ENCODE results near the gene RNF32.
"Not testable (repeated sequence)": the region's sequence is repeated elsewhere in the genome, so short reads cannot be mapped to it uniquely, and the experiment has no call there.

Gene RNF32

DNA sequence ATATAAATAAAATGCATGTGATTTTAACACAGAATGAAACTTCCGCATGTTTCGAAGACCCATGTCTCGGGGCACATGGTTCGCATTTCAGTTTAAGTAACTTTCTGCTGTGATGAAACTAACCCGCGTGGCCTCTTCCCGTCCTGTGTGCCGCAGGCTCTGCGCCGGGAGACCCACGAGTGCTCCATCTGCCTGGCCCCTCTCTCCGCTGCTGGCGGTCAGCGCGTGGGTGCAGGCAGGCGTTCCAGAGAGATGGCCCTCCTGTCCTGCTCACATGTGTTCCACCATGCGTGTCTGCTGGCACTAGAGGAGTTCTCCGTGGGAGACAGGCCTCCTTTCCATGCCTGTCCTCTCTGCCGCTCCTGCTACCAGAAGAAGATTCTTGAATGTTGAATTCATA lies 35.7 kb downstream of the RNF32 start:
- DNase-seq, result no peak

DNA sequence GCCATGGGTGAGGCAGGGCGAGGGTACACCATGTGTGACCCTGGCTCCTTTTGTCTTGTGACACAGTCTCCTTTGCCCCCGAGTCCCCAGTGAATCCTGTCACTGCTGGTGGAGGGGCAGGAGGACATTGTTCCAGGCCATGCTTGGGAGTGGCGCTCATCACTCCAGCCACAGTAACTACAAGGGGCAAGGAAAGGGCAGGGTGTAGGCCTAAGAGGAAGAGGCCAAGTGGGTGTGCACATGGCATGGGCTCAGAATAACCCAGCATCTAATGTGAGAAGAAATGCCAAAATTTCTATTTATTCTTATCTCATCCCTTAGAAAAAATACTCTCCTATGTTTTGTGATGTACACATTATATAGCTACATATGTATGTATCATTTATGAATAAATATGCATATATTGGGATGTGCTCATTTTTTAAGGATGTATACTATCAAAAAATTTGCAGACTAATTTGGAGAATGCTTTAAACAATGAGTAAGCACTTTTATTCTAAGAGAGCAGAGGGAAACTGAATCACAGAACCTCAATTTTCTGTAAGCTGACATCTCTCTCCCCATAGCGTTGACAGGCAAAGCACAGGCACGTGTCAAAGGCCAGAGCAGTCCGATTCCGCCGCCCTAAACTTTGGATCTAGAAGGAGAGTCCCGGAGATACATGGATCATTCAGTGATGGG lies 36.9 kb downstream of the RNF32 start:
- no peak for DNase-seq

DNA sequence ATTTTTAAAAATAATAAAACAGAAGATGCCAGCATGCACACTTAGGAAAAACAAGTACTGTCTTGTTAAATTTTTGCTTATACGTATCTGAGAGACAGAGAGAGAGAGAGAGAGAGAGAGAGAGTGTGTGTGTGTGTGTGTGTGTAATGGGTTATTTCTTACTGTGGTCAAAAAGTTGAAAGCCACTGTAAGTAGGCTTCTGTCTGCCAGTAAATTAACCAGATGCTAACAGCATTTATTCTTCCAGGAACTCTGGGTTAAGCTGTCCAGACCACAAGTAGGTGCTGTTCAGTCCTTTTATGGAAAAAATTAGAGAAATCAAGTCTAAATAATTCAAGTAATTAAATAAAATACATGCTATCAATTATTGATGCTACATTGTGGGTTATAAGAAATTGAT lies 39.7 kb downstream of the RNF32 start:
- DNase-seq, result no peak

- DNase-seq, result no peak
Measured at GRCh38 chr7:156682928-156683327, 42.4 kb downstream of the RNF32 start.

DNA sequence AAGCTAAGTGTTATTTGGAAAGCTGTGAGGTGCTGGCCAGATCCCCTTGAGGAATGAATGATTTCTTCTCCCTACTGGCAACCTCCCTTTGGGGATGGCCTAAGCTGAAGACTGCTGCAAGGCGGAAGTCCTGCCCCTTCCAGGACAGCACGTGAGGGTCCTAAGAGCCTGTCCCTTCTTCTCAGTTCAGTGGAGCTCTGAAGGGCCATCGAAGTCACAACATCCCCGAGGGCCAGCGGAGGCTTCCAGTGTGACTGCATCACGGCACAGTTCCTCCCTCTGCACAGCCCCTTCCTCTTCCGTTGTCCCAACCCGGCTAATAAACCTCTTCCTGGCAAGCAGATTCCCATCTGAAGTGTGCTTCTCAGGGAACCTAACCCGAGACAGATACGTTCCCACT lies 43.7 kb downstream of the RNF32 start:
- no peak for DNase-seq

- DNase-seq, result no peak
Measured at GRCh38 chr7:156684661-156685060, 44.1 kb downstream of the RNF32 start.

DNA sequence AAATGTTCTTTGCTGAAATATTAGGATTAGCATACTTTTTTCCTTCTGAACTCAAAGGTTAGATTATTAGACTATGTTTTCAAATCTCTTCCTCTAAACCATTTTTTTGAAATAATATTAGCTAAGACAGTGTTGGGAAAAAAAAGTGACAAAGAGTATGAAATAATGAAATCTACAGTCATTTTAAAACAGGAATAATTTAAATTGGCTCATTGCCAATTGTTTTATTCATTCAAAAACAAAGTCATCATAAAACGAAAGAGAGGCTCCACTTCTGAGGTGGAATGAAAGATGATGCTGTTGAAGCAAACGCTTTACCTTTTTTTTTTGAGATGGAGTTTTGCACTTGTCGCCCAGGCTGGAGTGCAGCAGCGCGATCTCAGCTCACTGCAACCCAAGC lies 51.2 kb downstream of the RNF32 start:
- no peak for DNase-seq

DNA sequence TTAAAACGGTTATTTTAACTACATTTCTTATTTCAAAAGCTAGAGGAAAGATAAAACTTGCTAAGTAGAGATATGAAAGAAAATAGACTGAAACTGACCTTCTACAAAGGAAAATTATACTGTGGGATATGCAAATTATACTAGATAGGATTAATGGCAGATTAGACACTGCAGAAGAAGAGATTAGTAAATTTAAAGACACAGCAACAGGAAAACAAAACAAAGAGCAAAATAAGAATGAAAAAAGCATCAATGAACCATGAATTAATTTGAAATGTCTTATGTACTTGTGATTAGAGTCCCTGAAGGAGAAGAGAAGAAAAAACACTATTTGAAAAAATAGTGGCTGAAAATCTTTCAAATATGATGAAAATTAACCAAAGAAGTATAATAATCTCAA lies 52.3 kb downstream of the RNF32 start:
- no peak for DNase-seq

GRCh38 chr7:156693627-156694026 lies 53.1 kb downstream of the RNF32 start:
- DNase-seq, result no peak

- DNase-seq, result not testable (repeated sequence)
Measured at GRCh38 chr7:156697283-156697682, 56.7 kb downstream of the RNF32 start.

GRCh38 chr7:156698512-156698911 lies 57.9 kb downstream of the RNF32 start:
- DNase-seq, result not testable (repeated sequence)

DNA sequence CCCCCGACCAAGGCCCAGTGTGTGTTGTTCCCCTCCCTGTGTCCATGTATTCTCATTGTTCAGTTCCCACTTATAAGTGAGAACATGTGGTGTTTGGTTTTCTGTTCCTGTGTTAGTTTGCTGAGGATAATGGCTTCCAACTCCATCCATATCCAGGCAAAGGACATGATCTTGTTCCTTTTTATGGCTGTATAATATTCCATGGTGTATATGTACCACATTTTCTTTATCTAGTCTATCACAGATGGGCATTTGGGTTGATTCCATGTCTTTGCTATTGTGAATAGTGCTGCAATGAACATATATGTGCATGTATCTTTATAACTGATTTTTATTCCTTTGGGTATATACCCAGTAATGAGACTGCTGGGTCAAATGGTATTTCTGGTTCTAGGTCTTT lies 61.2 kb downstream of the RNF32 start:
- DNase-seq, result not testable (repeated sequence)

GRCh38 chr7:156702399-156702798 lies 61.8 kb downstream of the RNF32 start:
- DNase-seq, result no peak

DNA sequence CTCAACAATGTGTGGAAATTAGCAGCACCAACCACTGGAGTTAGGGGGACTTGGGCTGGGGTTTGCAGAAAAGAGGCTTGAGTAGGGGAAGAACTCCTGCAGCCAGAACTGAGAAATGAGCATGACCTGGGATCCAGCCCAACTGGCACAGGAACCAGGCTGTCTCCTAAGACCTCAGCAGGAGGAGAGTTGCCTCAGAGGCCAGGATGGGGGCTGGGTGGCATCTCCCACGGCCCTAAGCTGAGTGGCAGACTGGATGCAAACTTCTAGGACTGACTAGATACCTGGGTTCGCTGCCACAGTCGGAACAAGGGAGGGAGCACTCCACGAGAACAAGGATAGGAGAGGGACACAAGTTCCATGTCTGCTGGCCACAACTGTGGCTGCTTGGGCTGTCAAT lies 62.6 kb downstream of the RNF32 start:
- DNase-seq, result no peak

DNA sequence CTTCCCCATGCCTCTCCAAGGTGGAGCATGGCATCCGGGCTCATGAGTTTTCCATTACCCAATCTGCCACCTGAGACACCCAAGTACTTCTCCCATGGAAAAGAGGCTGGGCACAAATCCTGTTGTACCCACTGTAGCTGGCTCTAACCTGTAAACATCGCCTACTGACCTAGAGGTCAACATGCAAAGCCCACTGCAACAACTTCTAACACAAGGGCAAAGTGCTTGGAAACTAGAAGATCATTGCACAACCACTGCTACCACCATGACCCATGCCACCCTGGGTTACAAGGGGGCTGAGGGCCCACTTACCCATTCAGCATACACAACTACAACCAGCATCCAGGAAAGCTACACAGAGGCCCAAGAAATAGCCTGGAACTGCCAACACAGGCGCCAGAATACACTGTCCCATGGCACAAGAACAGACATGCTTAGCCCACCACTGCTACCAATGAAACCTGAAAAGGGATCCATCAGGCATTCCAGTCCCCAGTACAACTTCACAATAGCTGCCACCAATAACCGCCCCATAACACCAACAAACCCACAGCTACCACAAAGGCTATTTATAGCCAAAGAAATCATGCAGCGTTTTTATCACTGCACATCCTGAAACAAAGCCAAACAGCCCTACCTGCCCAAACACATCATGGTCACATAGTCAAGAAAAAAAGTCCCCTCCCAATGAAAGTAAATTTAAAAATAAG lies 63.4 kb downstream of the RNF32 start:
- no peak for DNase-seq

GRCh38 chr7:156722043-156722826 lies 81.7 kb downstream of the RNF32 start:
- no peak for DNase-seq

DNA sequence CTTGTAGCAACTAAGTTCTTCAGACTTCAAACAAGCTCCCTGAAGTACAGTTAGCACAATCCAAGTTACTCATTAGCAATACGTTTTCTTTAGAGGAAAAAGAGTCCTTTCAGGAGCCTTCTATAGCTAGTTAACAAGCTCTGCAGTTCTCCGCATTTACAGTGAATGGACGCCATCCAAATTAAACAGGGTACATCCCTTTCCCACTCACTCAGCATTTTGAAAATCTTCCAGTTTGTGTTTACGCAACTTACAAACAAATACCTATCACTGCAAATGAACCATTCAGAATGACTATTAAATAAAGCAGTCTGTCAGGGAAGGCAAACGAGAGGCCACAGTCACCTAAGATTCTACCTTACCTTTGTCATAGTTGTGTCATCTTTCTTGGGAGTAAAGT lies 84.5 kb downstream of the RNF32 start:
- DNase-seq, result no peak

- DNase-seq, result no peak
Measured at GRCh38 chr7:156725936-156726335, 85.4 kb downstream of the RNF32 start.

Data from activated gamma-delta T cell treated with Interleukin-2 at 50 U/mL for 16 hours (primary cell).